K562 (cell line): ENCODE measurements around the gene THADA. TPM values are rescaled to one million over a fixed set of nuclear protein-coding genes. Genes with fewer than 3 reads are reported as not detected.
A peak's percentile ranks its signal among the peaks of the same experiment; 100 is the strongest.

Experiments used
- ATF7 ChIP-seq: fragments of 450-650 bp; IDR thresholded peaks from 2 replicates; pipeline ENCODE4 v1.7.1; 2014; ENCODE audit warnings: mild to moderate bottlenecking, moderate library complexity
- CHD1 ChIP-seq: fragments of 200-600 bp; sonication (generic); IDR thresholded peaks from one replicate; pipeline ENCODE4 v1.6.1; 2012; ENCODE audit warnings: mild to moderate bottlenecking, moderate library complexity, low read length, inconsistent platforms
- CSDE1 ChIP-seq, 2 experiments: fragments of 450-650 bp; IDR thresholded peaks; 2 replicates each; pipeline ENCODE4 v1.6.1; 2016; ENCODE audit warnings: mild to moderate bottlenecking in 1 of 2
- FOXO4 ChIP-seq: fragments of 450-650 bp; formaldehyde crosslinking; IDR thresholded peaks from 2 replicates; pipeline ENCODE4 v1.4.0; 2020; ENCODE audit warnings: mild to moderate bottlenecking, moderate library complexity
- GTF2E2 ChIP-seq: fragments of 200-800 bp; sonication (Bioruptor generic); IDR thresholded peaks from 2 replicates; pipeline ENCODE4 v1.6.1; 2016; ENCODE audit warnings: missing genetic modification characterization, missing compliant biosample characterization
- L3MBTL2 ChIP-seq: fragments of 450-650 bp; IDR thresholded peaks from 2 replicates; pipeline ENCODE4 v1.6.1; 2016; ENCODE audit warnings: mild to moderate bottlenecking, moderate library complexity
- MLLT1 ChIP-seq, 2 experiments: fragments of 450-650 bp; IDR thresholded peaks; 2 replicates each; pipeline ENCODE4 v1.6.1; 2016
- NFRKB ChIP-seq: fragments of 450-650 bp; IDR thresholded peaks from 2 replicates; pipeline ENCODE4 v1.6.1; 2016; ENCODE audit warnings: low read depth
- POLR2B ChIP-seq: fragments of 450-650 bp; IDR thresholded peaks from 2 replicates; pipeline ENCODE4 v1.6.1; 2018; ENCODE audit warnings: low read depth; ENCODE audit not compliant: partially characterized antibody
- RB1 ChIP-seq: fragments of 450-650 bp; IDR thresholded peaks from 2 replicates; pipeline ENCODE4 v1.6.1; 2017; ENCODE audit warnings: low read depth, mild to moderate bottlenecking
- TSC22D4 ChIP-seq: fragments of 450-650 bp; IDR thresholded peaks from 2 replicates; pipeline ENCODE4 v1.6.1; 2016; ENCODE audit warnings: missing genetic modification characterization, missing biosample characterization, control low read depth
- UBTF ChIP-seq, 2 experiments: IDR thresholded peaks; 2 replicates each; pipeline ENCODE4 v1.6.1; 2012; ENCODE audit warnings: improper control_type of control experiment in 2 of 2, low read depth in 2 of 2, low read length in 2 of 2, borderline replicate concordance in 1 of 2
- ZC3H4 ChIP-seq: sonication (generic); formaldehyde crosslinking; IDR thresholded peaks from 2 replicates; pipeline ENCODE4 v1.9.0; 2021; ENCODE audit warnings: missing genetic modification reagents, borderline replicate concordance
- ZKSCAN8 ChIP-seq: fragments of 200-800 bp; sonication (Bioruptor generic); IDR thresholded peaks from 2 replicates; pipeline ENCODE4 v1.6.1; 2016; ENCODE audit warnings: missing genetic modification characterization, missing compliant biosample characterization
- ZNF217 ChIP-seq: sonication (generic); formaldehyde crosslinking; IDR thresholded peaks from 2 replicates; pipeline ENCODE4 v1.8.0; 2022; ENCODE audit warnings: mild to moderate bottlenecking, missing genetic modification reagents
- ZNF23 ChIP-seq: fragments of 250-450 bp; sonication (Bioruptor Pico); IDR thresholded peaks from 2 replicates; pipeline ENCODE4 v1.4.0; 2020; ENCODE audit warnings: mild to moderate bottlenecking
- ZNF24 ChIP-seq: fragments of 450-650 bp; IDR thresholded peaks from 2 replicates; pipeline ENCODE4 v1.6.1; 2016
- ZNF431 ChIP-seq: sonication (generic); formaldehyde crosslinking; IDR thresholded peaks from 2 replicates; pipeline ENCODE4 v1.8.0; 2022; ENCODE audit warnings: mild to moderate bottlenecking, missing genetic modification reagents
- ZNF518B ChIP-seq: fragments of 250-450 bp; sonication (Bioruptor Pico); IDR thresholded peaks from 2 replicates; pipeline ENCODE4 v1.5.0; 2021; ENCODE audit warnings: mild to moderate bottlenecking, moderate library complexity
- ZNF75A ChIP-seq: fragments of 450-650 bp; formaldehyde crosslinking; IDR thresholded peaks from 2 replicates; pipeline ENCODE4 v1.4.0; 2020; ENCODE audit warnings: mild to moderate bottlenecking
- polyA plus RNA-seq, 8 experiments: library from polyadenylated mRNA; depleted of rRNA in 4 of 8; stranded (reverse) in 5 of 8; unstranded in 3 of 8; fragments of >200 nt; fragmentation: Nextera tagmentation in 2 of 8; fragmentation: Illumina TruSeq in 1 of 8; extraction: Ambion mirVana in 2 of 8; extraction: Trizol in 1 of 8; gene quantifications; 2 replicates each; pipeline versions ENCODE4 v1.2.1 to v1.2.3, GENCODE V29; 2011 to 2014; ENCODE audit warnings: inconsistent platforms in 1 of 8, missing spikeins in 1 of 8
- total RNA-seq, 7 experiments: library from RNA; depleted of rRNA in 6 of 7; stranded (reverse); fragments of >200 nt in 6 of 7; fragmentation: Illumina TruSeq in 2 of 7; extraction: Trizol in 2 of 7; gene quantifications; 2 replicates each; pipeline versions ENCODE4 v1.2.1 to v1.2.3, GENCODE V29; 2011 to 2021; ENCODE audit warnings: low replicate concordance in 1 of 7

Gene THADA
- total and polyA plus RNA-seq, 9 of the 15 experiments (the other 6 are each of a cell fraction or from before 2014, with no cell fraction given), result 17.8 to 34.7 (median 31.9) TPM

- TF ChIP-seq UBTF (IDR thresholded peaks at IDR 0.05; ENCODE audit: borderline replicate concordance in 1 of 2, low read depth in 2 of 2, low read length in 2 of 2) (0 out of 4 replicates have a peak, but pooled peaks of 1 of the 2 experiments have one; percentile 33), NFRKB (peak; percentile 32; the same call in 1 of the 2 replicates), ZNF518B (CRISPR knock-in tag) (no peak), POLR2B (peak; percentile 12), ZNF217 (CRISPR knock-in tag) (no peak), FOXO4 (CRISPR knock-in tag) (no peak), L3MBTL2 (0 out of 2 replicates have a peak, but pooled peaks have one; percentile 41), ZNF24 (0 out of 2 replicates have a peak, but pooled peaks have one; percentile 1), ZNF75A (CRISPR knock-in tag) (no peak), CSDE1 (IDR thresholded peaks at IDR 0.05) (no peak), RB1 (0 out of 2 replicates have a peak, but pooled peaks have one; percentile 5), MLLT1 (IDR thresholded peaks at IDR 0.05) (peak in 1 of 2 experiments; percentile 63; a peak in 1 of 4 replicates), ZNF23 (CRISPR knock-in tag) (no peak), TSC22D4 (tag) (no peak), ATF7 (no peak), GTF2E2 (tag) (peak; percentile 56; the same call in 1 of the 2 replicates), ZC3H4 (no peak), ZKSCAN8 (CRISPR knock-in tag) (peak; percentile 13; the same call in 1 of the 2 replicates), CHD1 (peak; percentile 72), ZNF431 (CRISPR knock-in tag) (no peak)
Measured at GRCh38 chr2:43220229-43220751, 375.5 kb downstream of the THADA start (continued).
